Testis (tissue), 3 donors: ENCODE measurements around the gene TIAM1. TPM values are rescaled to one million over a fixed set of nuclear protein-coding genes. Genes with fewer than 3 reads are reported as not detected.

Experiments used
- DNase-seq: peaks from one replicate; pipeline ENCODE4 v3.0.0-alpha.2; 2019
- H3K27ac ChIP-seq, 2 donors: fragments of 200-600 bp; sonication (generic); one replicate each; pipeline ENCODE4 v1.5.1; 2019
- H3K27me3 ChIP-seq: fragments of 200-600 bp; sonication (generic); one replicate; pipeline ENCODE4 v1.5.1; 2019
- H3K36me3 ChIP-seq: fragments of 200-600 bp; sonication (generic); one replicate; pipeline ENCODE4 v1.5.1; 2017; ENCODE audit warnings: low read depth; ENCODE audit errors: missing control alignments
- H3K4me1 ChIP-seq: fragments of 200-600 bp; sonication (generic); one replicate; pipeline ENCODE4 v1.5.1; 2019
- H3K4me3 ChIP-seq, 2 donors: fragments of 200-600 bp; sonication (generic); one replicate each; pipeline ENCODE4 v1.5.1; 2017 to 2019
- H3K9me3 ChIP-seq: fragments of 200-600 bp; sonication (generic); one replicate; pipeline ENCODE4 v1.5.1; 2017
- CTCF ChIP-seq, 3 experiments: fragments of 450-650 bp in 2 of 3; fragments of 200-600 bp in 1 of 3; sonication (generic) in 1 of 3; IDR thresholded peaks; one replicate each; pipeline ENCODE4 v1.5.1; 2016 to 2019; ENCODE audit warnings: antibody characterized with exemption in 3 of 3, mild to moderate bottlenecking in 2 of 3, moderate library complexity in 1 of 3
- POLR2A ChIP-seq: fragments of 450-650 bp; IDR thresholded peaks from one replicate; pipeline ENCODE4 v1.6.1; 2017; ENCODE audit warnings: antibody characterized with exemption, mild to moderate bottlenecking, moderate library complexity
- WGBS, 2 donors: methylation state at CpG; one replicate each; pipeline ENCODE4 v1.1.5; 2018; 5-methylcytosine and 5-hydroxymethylcytosine counted together
- intact Hi-C: fragments of 100-400 bp; cut with DNase I; formaldehyde crosslinking; loops from one replicate; pipeline ENCODE4 v1.15.1; 2023; ENCODE audit warnings: low total_unique reads
- polyA plus RNA-seq: library from polyadenylated mRNA; stranded (reverse); fragments of 350-450 nt; fragmentation: Illumina TruSeq; extraction: RNeasy Lipid Tissue Mini Kit (QIAGEN cat#74804); gene quantifications from one replicate; pipeline ENCODE4 v1.2.3, GENCODE V29; 2014; ENCODE audit warnings: low read depth, low replicate concordance; ENCODE audit not compliant: insufficient read depth
- total RNA-seq, 2 donors: library from RNA; depleted of rRNA; stranded (reverse); fragments of >200 nt; gene quantifications; one replicate each; pipeline ENCODE4 v1.2.3, GENCODE V29; 2016

TIAM1 gene
- total and polyA plus RNA-seq, 3 donors from 2014 or later = 21.3 to 51.6 (median 34.6) TPM

GRCh38 chr21:31356440-31356839 lies 12.4 kb upstream of the TIAM1 start:
- H3K9me3 ChIP-seq = no peaks in the 10 kb centered on the region
- H3K36me3 ChIP-seq = no peaks in the 10 kb centered on the region

GRCh38 chr21:31354604-31355443 lies 10.8 kb upstream of the TIAM1 start:
- 60 to 62% methylated on average over 10 of the region's 10 CpGs for WGBS, 2 donors
- DNase-seq = no peak

More at GRCh38 chr21:31356440-31356839, 12.4 kb upstream of the TIAM1 start:
- no peak overlapping the region for H3K27ac ChIP-seq
- WGBS, 2 donors = 93 to 96% methylated on average over 4 of the region's 4 CpGs
- no peaks in the 10 kb centered on the region for H3K27me3 ChIP-seq
- no peak for DNase-seq
- TF ChIP-seq POLR2A = no peak
- no peak for TF ChIP-seq CTCF (IDR thresholded peaks at IDR 0.05)
- H3K4me1 ChIP-seq = peaks cover 3% of the 10 kb centered on the region
- no peak overlapping the region for H3K4me3 ChIP-seq
- intact Hi-C loops = no loop called here

DNA sequence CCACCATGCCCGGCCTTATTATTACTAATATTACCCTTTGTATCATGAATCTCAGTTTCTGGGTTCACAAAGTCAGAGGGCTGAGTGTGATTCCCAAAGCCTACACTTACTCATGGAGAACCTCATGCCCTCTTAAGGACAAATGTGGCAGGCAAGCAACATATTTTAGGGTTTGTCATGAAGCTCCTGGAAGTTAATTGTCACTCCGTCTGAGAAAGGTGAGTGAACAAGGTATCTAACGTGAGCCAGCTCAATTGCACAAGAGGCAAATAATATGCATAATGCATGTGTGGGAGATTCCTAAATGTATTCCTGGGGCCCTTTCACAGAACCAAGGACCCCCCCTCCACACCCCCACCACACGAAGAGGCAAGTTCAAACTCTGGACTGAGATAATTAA lies 10.1 kb upstream of the TIAM1 start:
- H3K4me1 ChIP-seq = peaks cover 3% of the 10 kb centered on the region
- H3K27ac ChIP-seq = no peak overlapping the region
- WGBS, 2 donors = 71 to 80% methylated on average over 4 of the region's 4 CpGs
- H3K27me3 ChIP-seq = no peaks in the 10 kb centered on the region
- no peak overlapping the region for H3K4me3 ChIP-seq
- TF ChIP-seq POLR2A = no peak
- no peak for TF ChIP-seq CTCF (IDR thresholded peaks at IDR 0.05)
- no peaks in the 10 kb centered on the region for H3K9me3 ChIP-seq
- intact Hi-C loops = no loop called here
- DNase-seq = no peak
- H3K36me3 ChIP-seq = no peaks in the 10 kb centered on the region

More at GRCh38 chr21:31354604-31355443, 10.8 kb upstream of the TIAM1 start:
- intact Hi-C loops = no loop called here
- Histone ChIP-seq H3K36me3 (no peaks in the 10 kb centered on the region), H3K9me3 (no peaks in the 10 kb centered on the region), H3K27me3 (no peaks in the 10 kb centered on the region), H3K27ac (no peak overlapping the region), H3K4me1 (peaks cover 3% of the 10 kb centered on the region), H3K4me3 (no peak overlapping the region)
- TF ChIP-seq CTCF (IDR thresholded peaks at IDR 0.05) = no peak
- TF ChIP-seq POLR2A = no peak

DNA sequence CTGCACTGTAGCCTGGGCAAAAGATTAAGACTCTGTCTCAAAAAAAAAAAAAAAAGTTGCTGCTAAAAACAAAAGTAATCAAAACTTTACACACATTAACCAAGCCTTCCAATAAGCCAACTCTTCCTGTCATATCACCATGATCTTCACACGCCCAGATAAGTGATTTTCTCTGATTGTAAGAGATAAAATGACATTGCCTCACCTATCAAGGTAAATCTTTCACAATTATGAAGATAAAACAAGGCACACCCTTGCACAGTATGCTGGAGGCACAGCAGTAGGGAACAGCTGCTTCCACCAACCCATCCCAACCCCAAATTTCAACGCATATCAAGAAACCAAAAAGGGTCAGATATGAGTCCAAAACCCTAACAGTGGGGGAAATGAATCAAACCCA lies 8.8 kb upstream of the TIAM1 start:
- WGBS, 2 donors = 73 to 91% methylated on average over 2 of the region's 2 CpGs
- no peak overlapping the region for H3K4me3 ChIP-seq
- no peaks in the 10 kb centered on the region for H3K27me3 ChIP-seq
- no peak for TF ChIP-seq CTCF (IDR thresholded peaks at IDR 0.05)
- TF ChIP-seq POLR2A = no peak
- H3K36me3 ChIP-seq = no peaks in the 10 kb centered on the region
- peaks cover 3% of the 10 kb centered on the region for H3K4me1 ChIP-seq
- H3K9me3 ChIP-seq = no peaks in the 10 kb centered on the region
- H3K27ac ChIP-seq = no peak overlapping the region
- intact Hi-C loops = no loop called here
- no peak for DNase-seq

DNA sequence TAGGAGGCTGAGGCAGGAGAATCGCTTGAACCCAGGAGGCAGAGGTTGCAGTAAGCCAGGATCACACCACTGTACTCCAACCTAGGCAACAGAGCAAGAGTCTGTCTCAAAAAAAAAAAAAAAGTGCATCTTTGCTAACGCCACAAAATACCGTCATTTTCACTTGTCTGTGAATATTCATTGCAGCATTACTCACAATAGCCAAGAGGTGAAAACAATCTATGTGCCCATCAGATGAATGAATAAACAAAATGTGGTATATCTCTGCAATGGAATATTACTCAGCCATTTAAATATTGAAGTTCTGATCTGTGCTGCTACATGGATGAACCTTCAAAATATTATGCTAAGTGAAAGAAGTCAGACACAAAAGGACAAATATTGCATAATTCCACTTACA lies 7.9 kb upstream of the TIAM1 start:
- intact Hi-C loops = no loop called here
- H3K27me3 ChIP-seq = no peaks in the 10 kb centered on the region
- H3K9me3 ChIP-seq = no peaks in the 10 kb centered on the region
- TF ChIP-seq POLR2A (no peak), CTCF (IDR thresholded peaks at IDR 0.05) (no peak)
- peaks cover 3% of the 10 kb centered on the region for H3K4me1 ChIP-seq
- 63 to 64% methylated on average over 3 of the region's 3 CpGs for WGBS, 2 donors
- DNase-seq = no peak
- H3K36me3 ChIP-seq = no peaks in the 10 kb centered on the region
- no peak overlapping the region for H3K27ac ChIP-seq
- H3K4me3 ChIP-seq = no peak overlapping the region
